ENCODE data around the gene GLDC.

The GLDC gene

GRCh38 chr9:6501526-6502210 is 143.9 kb downstream of the GLDC start:
- no peak for TF ChIP-seq CTCF (IDR thresholded peaks at IDR 0.05; ENCODE audit: low read depth, low read length)
- DNase-seq (ENCODE audit: extremely low read depth, low read depth): no peak

- peak; percentile 18 for DNase-seq (ENCODE audit: extremely low read depth, low read depth)
- no peak for TF ChIP-seq CTCF (IDR thresholded peaks at IDR 0.05; ENCODE audit: low read depth, low read length)
Measured at GRCh38 chr9:6498982-6499381, 146.5 kb downstream of the GLDC start.

GRCh38 chr9:6495466-6495865 is 150.1 kb downstream of the GLDC start:
- TF ChIP-seq CTCF (IDR thresholded peaks at IDR 0.05; ENCODE audit: low read depth, low read length): no peak
- DNase-seq (ENCODE audit: extremely low read depth, low read depth): no peak

GRCh38 chr9:6490863-6491262 is 154.7 kb downstream of the GLDC start:
- no peak for TF ChIP-seq CTCF (IDR thresholded peaks at IDR 0.05; ENCODE audit: low read depth, low read length)
- DNase-seq (ENCODE audit: extremely low read depth, low read depth): no peak

GRCh38 chr9:6489099-6489498 is 156.4 kb downstream of the GLDC start:
- no peak for DNase-seq (ENCODE audit: extremely low read depth, low read depth)
- no peak for TF ChIP-seq CTCF (IDR thresholded peaks at IDR 0.05; ENCODE audit: low read depth, low read length)

- TF ChIP-seq CTCF (IDR thresholded peaks at IDR 0.05; ENCODE audit: low read depth, low read length): no peak
- DNase-seq (ENCODE audit: extremely low read depth, low read depth): no peak
Measured at GRCh38 chr9:6488395-6488794, 157.1 kb downstream of the GLDC start.

- no peak for TF ChIP-seq CTCF (IDR thresholded peaks at IDR 0.05; ENCODE audit: low read depth, low read length)
- DNase-seq (ENCODE audit: extremely low read depth, low read depth): no peak
Measured at GRCh38 chr9:6484210-6484609, 161.3 kb downstream of the GLDC start.

Data from AG09319 (cell line).